H7 (cell line): ENCODE results near the gene KLHL30. TPM values are rescaled to one million over a fixed set of nuclear protein-coding genes. Genes with fewer than 3 reads are reported as not detected.
"Not testable (repeated sequence)": the region's sequence is repeated elsewhere in the genome, so short reads cannot be mapped to it uniquely, and the experiment has no call there.

Experiments
- DNase-seq: peaks from one replicate; pipeline ENCODE4 v3.0.0; 2012
- H3K27me3 ChIP-seq: 2 replicates; pipeline ENCODE4 v1.6.0; 2011; ENCODE audit warnings: mild to moderate bottlenecking, low read length; ENCODE audit not compliant: control insufficient read depth, insufficient read depth
- H3K36me3 ChIP-seq: replicated peaks from 2 replicates; pipeline ENCODE4 v1.5.1; 2011; ENCODE audit warnings: low read length; ENCODE audit not compliant: control insufficient read depth, insufficient read depth
- H3K4me3 ChIP-seq: 2 replicates; pipeline ENCODE4 v1.5.1; 2011; ENCODE audit warnings: low read depth, mild to moderate bottlenecking, control low read depth, low read length, moderate library complexity; ENCODE audit not compliant: insufficient read depth
- total RNA-seq: library from RNA; depleted of rRNA; stranded (reverse); fragments of >200 nt; shearing (Covaris generic); gene quantifications from 2 replicates; pipeline ENCODE4 v1.2.3, GENCODE V29; 2014

Gene KLHL30
- total RNA-seq, 1 experiment from 2014 or later = 0.10 TPM

DNA sequence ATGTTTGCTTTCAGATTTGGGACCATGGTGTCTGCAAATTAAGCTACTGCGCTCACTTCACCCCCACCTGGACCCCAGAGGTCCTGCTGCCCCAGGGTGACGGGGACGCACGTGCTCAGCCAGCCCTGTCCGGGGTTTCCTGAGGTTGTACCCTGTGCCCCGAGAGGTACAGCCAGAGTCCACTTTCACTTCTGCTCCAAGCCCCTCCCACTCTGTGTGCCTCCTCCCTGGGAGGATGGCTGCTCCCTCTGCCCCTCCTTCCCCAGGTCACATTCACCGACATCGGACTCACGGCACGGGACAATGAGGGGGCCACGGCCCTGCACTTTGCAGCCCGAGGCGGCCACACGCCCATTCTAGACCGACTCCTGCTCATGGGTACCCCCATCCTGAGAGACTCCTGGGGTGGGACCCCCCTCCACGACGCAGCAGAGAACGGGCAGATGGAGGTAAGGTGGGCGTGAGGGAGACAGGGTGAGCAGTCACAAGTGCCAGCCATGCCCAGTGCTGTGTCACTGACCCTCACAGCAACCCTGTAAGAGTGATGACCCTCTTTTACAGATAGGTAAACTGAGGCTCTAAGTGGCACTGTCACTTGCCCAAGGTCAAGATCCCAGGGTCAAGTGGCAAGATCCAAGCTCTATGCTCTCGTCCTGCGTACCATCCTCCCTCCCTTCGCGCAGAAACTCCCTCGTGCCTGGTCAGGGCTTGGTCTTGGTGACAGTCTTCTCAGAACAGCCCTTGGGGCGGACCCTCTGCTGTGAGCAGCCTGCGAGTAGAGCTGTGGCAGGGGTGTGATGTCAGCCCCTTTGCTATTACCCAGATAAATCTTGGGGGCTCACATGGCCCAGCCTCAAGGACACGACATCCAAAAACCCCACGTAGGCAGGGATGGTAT lies 30.7 kb upstream of the KLHL30 start:
- peak; percentile 72 for DNase-seq
- no peaks in the 10 kb centered on the region for H3K27me3 ChIP-seq
- no peaks in the 10 kb centered on the region for H3K36me3 ChIP-seq
- no peak overlapping the region for H3K4me3 ChIP-seq

DNA sequence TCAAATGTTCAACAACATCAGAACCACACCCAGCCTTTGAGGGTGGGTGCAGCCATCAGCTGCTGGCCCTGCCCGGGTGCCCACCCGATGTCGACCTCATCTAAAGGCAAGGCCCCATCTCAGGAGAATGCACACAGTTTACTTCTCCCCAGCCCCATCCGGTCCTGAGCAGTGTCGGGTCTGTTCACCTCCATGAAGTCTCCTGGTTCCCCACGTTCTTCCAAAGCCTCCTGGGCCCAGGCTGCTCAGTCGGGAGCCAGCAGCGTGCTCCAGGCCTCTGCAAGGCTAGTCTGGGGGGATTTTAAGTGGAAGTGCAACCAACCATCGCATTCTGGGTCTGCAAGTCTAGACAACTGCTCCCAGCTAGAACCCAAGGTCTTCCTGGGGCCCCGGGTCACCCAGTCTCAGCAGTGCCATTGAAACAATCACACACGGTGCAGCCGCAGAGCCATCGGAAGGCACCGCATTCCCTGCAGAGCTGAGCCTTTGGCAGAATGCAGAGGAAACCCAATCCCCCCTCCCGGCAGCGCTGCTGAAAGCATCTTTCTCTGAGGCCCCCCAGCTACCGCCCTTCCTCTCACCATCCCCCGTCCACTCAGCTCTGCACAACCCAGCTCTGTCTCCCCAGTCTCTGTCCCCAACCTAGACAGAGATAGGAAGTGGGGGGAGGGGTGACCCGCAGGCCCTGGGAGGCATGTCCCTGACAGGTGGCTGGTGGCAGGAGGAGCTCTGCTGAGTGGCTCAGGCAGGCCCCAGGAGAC lies 29.9 kb upstream of the KLHL30 start:
- Histone ChIP-seq H3K4me3 (no peak overlapping the region), H3K27me3 (no peaks in the 10 kb centered on the region)
- peak; percentile 76 for DNase-seq

DNA sequence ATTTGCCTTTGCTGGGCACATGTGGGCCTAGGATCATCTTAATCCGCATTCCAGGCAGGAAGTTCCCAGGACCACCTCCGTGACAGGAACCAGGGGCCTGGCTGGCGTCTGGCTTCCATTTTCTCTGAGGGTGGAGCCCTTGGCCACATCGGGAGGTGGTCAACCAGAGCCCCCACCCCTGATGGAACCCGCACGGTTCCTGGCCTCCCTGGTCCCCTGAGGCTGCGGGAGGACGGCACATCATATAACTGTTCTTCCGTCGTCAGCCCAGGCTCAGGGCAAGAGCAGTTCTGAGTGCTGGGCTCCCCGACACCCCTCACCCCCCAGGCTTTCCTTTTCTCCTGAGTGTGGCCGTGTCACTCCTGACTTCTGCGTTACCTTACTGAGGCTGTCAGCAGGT lies 24.9 kb upstream of the KLHL30 start:
- DNase-seq = peak; percentile 39
- H3K4me3 ChIP-seq = no peak overlapping the region
- H3K27me3 ChIP-seq = peaks cover 3% of the 10 kb centered on the region; the same call in 1 of the 2 replicates
- H3K36me3 ChIP-seq = no peaks in the 10 kb centered on the region

More for the DNA sequence above, 29.9 kb upstream of the KLHL30 start:
- H3K36me3 ChIP-seq = no peaks in the 10 kb centered on the region

DNA sequence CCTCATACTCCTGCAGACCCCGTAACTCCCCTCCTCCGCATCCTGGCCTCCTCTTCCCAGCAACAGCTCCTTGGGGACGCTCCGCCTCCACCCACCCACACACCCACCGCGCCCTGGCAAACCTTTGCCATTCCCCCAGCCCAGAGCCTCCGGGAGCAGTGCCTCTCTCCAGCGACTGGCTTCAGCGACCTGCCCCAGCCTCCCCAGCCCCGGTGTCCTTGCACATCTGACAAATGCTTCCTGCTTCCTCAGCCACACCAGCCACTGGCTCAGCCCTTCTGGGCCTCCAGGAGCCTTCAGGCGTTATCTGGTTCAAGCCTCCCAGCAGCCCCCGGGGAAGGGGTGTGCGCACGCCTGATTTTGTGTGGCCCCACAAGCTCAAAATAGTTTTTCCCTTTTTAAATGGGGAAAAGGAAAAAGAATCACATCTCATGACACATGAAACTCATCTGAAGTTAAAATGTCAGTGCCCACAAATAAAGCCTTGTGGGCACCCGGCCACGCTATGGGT lies 24.1 kb upstream of the KLHL30 start:
- Histone ChIP-seq H3K4me3 (no peak overlapping the region), H3K36me3 (no peaks in the 10 kb centered on the region), H3K27me3 (peaks cover 3% of the 10 kb centered on the region; the same call in 1 of the 2 replicates)
- no peak for DNase-seq

DNA sequence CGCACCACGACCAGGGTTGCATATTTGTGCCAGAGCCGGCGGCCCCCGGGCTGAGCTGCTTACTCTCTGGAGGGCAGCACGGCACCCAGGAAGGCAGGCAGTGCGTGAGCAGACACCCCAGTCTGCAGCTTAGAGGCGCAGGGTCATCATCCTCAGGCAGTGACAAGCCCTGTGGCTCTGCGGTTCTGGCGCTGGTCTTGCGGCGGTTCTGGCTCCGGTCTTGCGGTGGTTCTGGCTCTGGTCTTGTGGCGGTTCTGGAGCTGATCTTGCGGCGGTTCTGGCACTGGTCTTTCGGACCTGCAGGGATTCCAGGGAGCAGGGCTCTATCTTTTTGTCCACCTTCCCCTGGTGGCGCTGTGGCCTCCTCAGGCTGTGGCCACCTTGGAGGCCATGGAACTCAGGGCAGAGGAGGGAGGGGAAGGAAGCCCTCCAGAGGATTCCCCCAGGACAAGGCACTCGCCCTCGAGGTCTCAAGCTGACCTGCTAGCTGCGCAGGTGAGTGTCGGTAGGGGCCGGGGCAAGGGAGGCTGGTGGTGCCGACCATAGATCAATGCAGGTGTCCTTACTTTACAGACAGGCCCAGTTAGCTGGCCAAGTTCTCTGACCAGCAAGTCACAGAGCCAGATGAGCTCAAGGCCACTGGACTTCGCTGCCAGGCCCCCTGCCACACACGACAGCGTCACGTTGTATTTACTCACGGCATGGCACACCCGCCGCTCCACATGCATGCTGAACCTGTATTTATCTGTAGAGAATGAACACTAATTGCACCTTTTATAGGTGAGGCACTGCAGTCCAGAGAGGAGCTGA lies 23.4 kb upstream of the KLHL30 start:
- no peak for DNase-seq
- Histone ChIP-seq H3K27me3 (peaks cover 3% of the 10 kb centered on the region; the same call in 1 of the 2 replicates), H3K4me3 (no peak overlapping the region), H3K36me3 (no peaks in the 10 kb centered on the region)

DNA sequence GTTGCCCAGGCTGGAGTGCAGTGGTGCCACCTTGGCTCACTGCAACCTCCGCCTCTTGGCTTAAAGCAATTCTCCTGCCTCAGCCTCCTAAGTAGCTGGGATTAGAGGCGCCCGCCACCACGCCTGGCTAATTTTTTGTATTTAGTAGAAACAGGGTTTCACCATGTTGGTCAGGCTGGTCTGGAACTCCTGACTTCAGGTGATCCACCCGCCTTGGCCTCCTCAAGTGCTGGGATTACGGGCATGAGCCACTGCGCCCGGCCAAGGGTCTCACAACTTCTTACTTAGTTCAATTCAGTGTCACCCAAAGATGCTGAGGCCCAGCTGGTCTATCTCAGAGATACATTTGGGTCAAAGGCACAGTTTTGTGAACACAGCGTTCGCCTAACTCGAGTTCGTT lies 22.8 kb upstream of the KLHL30 start:
- H3K27me3 ChIP-seq, H3K4me3 ChIP-seq, DNase-seq, H3K36me3 ChIP-seq: not testable (repeated sequence)

DNA sequence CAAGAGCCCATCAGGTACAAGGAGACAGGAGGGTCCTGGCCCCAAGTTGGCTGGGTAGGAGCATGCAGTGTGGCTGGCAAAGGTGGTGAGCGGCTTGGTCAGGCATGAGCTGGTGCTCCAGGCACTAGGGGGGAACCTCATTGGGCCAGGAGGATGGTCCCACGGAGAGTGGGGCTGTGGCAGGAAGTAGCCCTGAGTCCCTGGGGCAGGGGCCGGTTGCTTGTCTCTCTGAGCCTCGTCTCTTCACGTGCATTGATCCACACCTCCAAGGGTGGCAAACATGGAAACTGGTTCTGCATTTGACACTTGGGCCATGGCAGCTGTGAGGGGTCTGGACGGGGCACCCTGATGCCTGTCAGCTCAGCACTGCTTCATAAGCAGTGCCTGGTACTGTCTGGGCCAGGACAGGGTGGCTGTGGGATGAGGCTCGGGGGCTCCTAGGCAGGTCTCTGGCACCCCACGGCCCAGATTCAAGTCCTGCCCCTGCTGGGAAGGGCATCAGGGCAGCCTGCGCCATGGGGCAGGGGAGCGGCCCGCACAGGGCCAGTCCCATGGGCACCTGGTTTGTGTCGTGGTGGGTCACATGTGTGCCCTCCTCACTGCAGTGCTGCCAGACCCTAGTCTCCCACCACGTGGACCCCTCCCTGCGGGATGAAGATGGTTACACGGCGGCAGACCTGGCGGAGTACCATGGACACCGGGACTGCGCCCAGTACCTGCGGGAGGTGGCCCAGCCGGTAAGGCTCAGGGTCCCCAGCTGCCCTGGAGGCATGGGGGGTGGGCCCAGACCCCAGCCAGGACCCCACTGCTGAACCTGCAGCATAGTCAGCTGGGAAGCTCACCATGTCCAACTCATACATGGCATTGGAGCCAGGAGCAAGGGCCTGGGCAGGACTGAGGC lies 21.9 kb upstream of the KLHL30 start:
- DNase-seq = no peak
- no peak overlapping the region for H3K4me3 ChIP-seq
- H3K36me3 ChIP-seq = no peaks in the 10 kb centered on the region
- peaks cover 3% of the 10 kb centered on the region; the same call in 1 of the 2 replicates for H3K27me3 ChIP-seq

DNA sequence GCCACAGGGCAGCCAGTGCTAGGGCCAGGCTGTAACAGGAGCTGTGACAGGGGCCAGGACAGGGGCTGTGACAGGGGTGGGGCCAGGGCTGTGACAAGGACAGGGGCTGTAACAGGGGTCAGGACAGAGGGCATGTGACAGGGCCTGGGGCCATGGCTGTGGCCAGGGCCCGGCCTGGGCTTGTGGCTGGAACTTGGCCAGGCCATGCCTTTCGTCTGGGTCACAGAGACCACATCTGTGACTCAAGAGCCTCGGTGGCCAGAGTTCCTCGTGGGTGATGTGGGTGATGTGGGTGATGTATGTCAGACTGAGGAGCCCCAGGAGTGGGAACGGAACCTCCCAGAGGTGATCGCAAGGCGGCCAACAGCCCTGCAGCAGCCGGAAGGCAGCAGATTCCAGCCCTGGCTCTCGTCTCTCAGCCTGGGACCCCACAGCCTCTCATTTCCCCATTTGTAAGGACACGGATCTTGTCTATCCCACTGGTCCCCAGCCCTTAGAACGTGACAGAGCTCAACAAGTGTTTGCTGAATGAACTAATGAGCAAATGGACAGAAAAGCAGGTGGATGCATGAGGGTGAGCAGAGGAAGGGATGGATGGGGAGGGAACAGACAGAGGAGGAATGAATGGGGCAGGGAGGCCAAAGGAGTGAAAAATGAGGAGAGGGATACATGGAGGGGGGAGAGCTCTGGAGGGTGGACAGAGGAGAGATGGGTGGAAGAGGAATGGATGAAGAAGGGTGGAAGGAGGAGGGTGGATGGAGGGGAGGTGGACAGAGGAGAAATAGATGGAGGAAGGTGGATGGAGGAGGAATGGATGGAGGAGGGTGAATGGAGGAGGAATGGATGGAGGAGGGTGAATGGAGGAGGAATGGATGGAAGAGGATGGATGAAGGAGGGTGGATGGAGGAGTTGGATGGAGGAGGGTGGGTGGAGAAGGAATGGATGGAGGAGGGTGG lies 21.0 kb upstream of the KLHL30 start:
- peaks cover 3% of the 10 kb centered on the region; the same call in 1 of the 2 replicates for H3K27me3 ChIP-seq
- H3K4me3 ChIP-seq = no peak overlapping the region
- no peaks in the 10 kb centered on the region for H3K36me3 ChIP-seq
- no peak for DNase-seq

DNA sequence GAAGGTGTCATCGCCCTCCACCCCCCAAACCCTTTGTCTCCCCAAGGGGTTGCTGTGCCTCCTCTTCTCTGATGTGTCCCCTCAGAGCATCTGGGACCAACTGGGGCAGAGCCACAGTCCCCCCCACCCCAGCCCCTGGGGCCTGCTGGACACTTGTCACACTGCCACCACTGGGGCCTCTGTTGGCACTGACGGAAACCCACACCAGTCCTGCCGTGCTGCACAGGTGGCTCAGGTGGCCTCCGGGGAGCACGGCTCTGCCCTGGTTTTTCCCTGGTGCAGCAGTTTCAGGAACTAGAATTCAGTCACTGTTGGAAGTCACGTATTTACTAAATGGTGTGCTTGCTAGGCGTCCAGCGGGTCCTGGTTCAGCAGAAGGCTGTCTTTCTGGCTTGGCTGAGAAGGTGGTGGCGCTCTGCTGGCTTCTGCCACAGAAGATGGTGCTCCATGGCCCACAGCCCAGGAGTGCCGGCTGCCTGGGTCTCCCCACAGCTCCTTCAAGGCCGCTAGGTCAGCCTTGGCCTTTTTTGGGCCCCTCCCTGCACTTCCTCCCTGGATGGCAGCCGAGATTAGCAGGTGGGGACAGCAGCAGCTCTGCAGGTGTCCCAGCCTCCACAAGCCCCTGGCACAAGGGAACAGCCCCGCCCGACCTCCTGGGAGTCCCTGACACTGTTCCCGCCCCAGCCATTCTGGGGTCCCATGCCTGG lies 18.6 kb upstream of the KLHL30 start:
- DNase-seq = no peak
- no peaks in the 10 kb centered on the region for H3K36me3 ChIP-seq
- no peak overlapping the region for H3K4me3 ChIP-seq

DNA sequence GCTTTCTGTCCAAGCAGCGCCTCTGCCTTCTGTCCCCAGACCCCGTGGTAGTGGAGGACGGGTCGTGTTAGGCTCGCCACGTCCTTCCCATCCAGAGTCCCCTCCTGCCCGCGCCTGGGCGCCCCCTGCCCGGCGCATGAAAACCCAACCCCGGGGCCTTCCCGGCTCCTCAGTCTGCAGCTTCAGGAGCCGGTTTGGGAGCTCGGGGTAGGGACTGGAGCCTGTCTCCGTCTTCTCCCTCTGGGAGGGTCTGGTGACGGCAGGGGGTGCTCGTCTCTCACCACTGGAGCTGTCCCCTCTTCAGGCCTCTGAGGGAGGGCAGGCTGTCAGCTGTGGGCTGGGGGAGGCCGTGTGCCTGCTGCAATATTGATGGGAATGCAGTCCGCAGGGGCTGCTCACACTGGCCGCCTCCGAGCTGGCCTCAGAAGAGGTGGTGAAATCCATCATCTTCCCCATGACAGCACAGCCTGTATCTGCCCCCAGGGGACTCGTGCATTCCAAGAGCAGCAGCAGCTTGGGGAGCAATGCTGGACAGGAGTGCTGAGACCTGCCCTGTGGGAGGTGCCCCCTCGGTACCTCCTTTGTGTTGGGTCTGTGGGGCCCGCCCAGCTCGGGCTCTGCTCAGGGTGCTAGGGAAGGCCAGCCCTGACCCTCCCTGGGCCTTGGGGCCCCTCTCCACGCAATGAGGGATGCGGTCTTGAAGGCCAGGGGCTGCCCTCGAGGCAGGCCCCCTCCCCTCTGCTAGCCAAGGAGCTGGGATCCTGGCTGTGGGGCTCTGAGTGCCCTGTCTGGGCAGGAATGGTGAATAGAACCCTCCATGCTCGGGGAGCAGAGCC lies 17.8 kb upstream of the KLHL30 start:
- Histone ChIP-seq H3K4me3 (no peak overlapping the region), H3K27me3 (peaks cover 3% of the 10 kb centered on the region; the same call in 1 of the 2 replicates), H3K36me3 (no peaks in the 10 kb centered on the region)
- peak; percentile 86 for DNase-seq

More for the DNA sequence above, 18.6 kb upstream of the KLHL30 start:
- H3K27me3 ChIP-seq = peaks cover 3% of the 10 kb centered on the region; the same call in 1 of the 2 replicates

DNA sequence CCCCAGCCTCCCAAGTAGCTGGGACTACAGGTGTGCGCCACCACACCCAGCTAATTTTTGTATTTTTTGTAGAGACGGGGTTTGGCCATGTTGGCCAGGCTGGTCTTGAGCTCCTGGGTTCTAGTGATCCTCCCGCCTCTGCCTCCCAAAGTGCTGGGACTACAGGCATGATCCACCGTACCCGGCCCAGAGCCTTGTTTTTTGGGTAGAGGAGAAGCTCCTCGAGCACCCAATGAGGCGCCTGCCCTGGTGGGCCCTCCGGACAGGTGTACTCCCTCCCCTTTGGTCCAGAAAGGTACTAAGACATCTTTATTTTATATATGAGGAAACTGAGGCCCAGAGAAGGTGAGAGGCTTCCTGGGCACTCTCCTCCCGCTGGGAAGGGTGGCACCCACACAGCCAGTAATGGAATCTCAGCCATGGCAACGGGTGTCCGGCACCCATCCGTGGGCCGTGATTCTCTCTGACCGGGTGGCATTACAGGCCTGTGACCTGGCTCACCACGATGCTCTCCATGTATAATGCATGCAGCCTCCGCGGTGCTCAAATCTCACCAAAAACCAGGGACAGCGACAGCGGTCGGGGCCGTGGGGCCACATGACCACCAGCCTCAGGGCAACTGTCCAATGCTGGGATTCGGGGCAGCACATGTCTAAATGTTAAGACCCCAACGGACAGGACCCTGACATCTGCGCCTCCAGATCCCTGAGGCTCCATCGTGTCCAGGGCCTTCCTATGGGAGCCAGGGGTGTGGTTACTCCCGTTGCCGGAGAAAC lies 16.8 kb upstream of the KLHL30 start:
- Histone ChIP-seq H3K27me3 (peaks cover 3% of the 10 kb centered on the region; the same call in 1 of the 2 replicates), H3K4me3 (no peak overlapping the region), H3K36me3 (no peaks in the 10 kb centered on the region)
- DNase-seq = no peak
